ENCODE data around the gene TOMM40L. TPM values are rescaled to one million over a fixed set of nuclear protein-coding genes. Genes with fewer than 3 reads are reported as not detected.

The TOMM40L gene
- polyA plus RNA-seq, 1 donor from 2014 or later: 32.5 TPM

GRCh38 chr1:161226320-161226711 is 456 bp downstream of the TOMM40L start:
- Histone ChIP-seq H3K9me3 (ENCODE audit: low read length) (no peaks in the 10 kb centered on the region), H3K79me2 (replicated peaks; ENCODE audit: insufficient read depth, low read length) (peaks cover 2% of the 10 kb centered on the region), H3K36me3 (ENCODE audit: insufficient read depth, low read length) (no peaks in the 10 kb centered on the region), H3K4me2 (ENCODE audit: low read length) (peak overlapping the region; percentile 59), H3K9me2 (ENCODE audit: insufficient read depth, low read length) (no peaks in the 10 kb centered on the region), H3K27me3 (ENCODE audit: insufficient read depth, low read depth, low read length) (no peaks in the 10 kb centered on the region), H3F3A (ENCODE audit: insufficient read depth, low read length, poor library complexity, severe bottlenecking) (no peaks in the 10 kb centered on the region), H3K27ac (ENCODE audit: low read length) (peak overlapping the region; percentile 51), H3K4me3 (ENCODE audit: low read length) (peak overlapping the region; percentile 73), H4K20me1 (ENCODE audit: insufficient read depth) (no peaks in the 10 kb centered on the region), H2AFZ (ENCODE audit: low read depth, low read length) (peak overlapping the region; percentile 80), H3K9ac (ENCODE audit: low read length) (peak overlapping the region; percentile 79)
- no peak for TF ChIP-seq MXI1 (conservative IDR thresholded peaks at IDR 0.05; ENCODE audit: poor library complexity, severe bottlenecking)
- TF ChIP-seq REST (IDR thresholded peaks at IDR 0.05; ENCODE audit: borderline replicate concordance): peak; percentile 10

GRCh38 chr1:161226759-161227158 is 899 bp downstream of the TOMM40L start:
- peak overlapping the region; percentile 80 for H2AFZ ChIP-seq (ENCODE audit: low read depth, low read length)
- H3K9ac ChIP-seq (ENCODE audit: low read length): peak overlapping the region; percentile 79
- no peak for TF ChIP-seq TAF1 (IDR thresholded peaks at IDR 0.05; ENCODE audit: low read depth)
- no peak for TF ChIP-seq EP300 (conservative IDR thresholded peaks at IDR 0.05; ENCODE audit: poor library complexity, severe bottlenecking)
- TF ChIP-seq POLR2AphosphoS5 (IDR thresholded peaks at IDR 0.05): no peak
- no peak for TF ChIP-seq RAD21 (conservative IDR thresholded peaks at IDR 0.05)
- no peaks in the 10 kb centered on the region for H3K9me2 ChIP-seq (ENCODE audit: insufficient read depth, low read length)
- H3K27ac ChIP-seq (ENCODE audit: low read length): peak overlapping the region; percentile 51
- H3K79me2 ChIP-seq (replicated peaks; ENCODE audit: insufficient read depth, low read length): peaks cover 2% of the 10 kb centered on the region
- H3K27me3 ChIP-seq (ENCODE audit: insufficient read depth, low read depth, low read length): no peaks in the 10 kb centered on the region
- no peaks in the 10 kb centered on the region for H3K9me3 ChIP-seq (ENCODE audit: low read length)
- no peaks in the 10 kb centered on the region for H4K20me1 ChIP-seq (ENCODE audit: insufficient read depth)
- H3K36me3 ChIP-seq (ENCODE audit: insufficient read depth, low read length): no peaks in the 10 kb centered on the region
- H3K4me2 ChIP-seq (ENCODE audit: low read length): peak overlapping the region; percentile 59
- H3F3A ChIP-seq (ENCODE audit: insufficient read depth, low read length, poor library complexity, severe bottlenecking): no peaks in the 10 kb centered on the region
- H3K4me3 ChIP-seq (ENCODE audit: low read length): peak overlapping the region; percentile 73

GRCh38 chr1:161227196-161227871 is 1.5 kb downstream of the TOMM40L start:
- H3K27me3 ChIP-seq (ENCODE audit: insufficient read depth, low read depth, low read length): no peaks in the 10 kb centered on the region
- no peaks in the 10 kb centered on the region for H4K20me1 ChIP-seq (ENCODE audit: insufficient read depth)
- no peaks in the 10 kb centered on the region for H3K36me3 ChIP-seq (ENCODE audit: insufficient read depth, low read length)
- peak overlapping the region; percentile 73 for H3K4me3 ChIP-seq (ENCODE audit: low read length)
- H3K27ac ChIP-seq (ENCODE audit: low read length): no peak overlapping the region
- TF ChIP-seq CTCF (IDR thresholded peaks at IDR 0.05; ENCODE audit: poor library complexity, severe bottlenecking): peak; percentile 88
- TF ChIP-seq POLR2AphosphoS5 (IDR thresholded peaks at IDR 0.05): no peak
- TF ChIP-seq SMC3 (conservative IDR thresholded peaks at IDR 0.05; ENCODE audit: poor library complexity): peak; percentile 93
- TF ChIP-seq MXI1 (conservative IDR thresholded peaks at IDR 0.05; ENCODE audit: poor library complexity, severe bottlenecking): no peak
- no peak for TF ChIP-seq REST (IDR thresholded peaks at IDR 0.05; ENCODE audit: borderline replicate concordance)
- TF ChIP-seq EZH2 (IDR thresholded peaks at IDR 0.05; ENCODE audit: borderline replicate concordance, insufficient read depth, low read length, poor library complexity, severe bottlenecking): no peak
- TF ChIP-seq RAD21 (conservative IDR thresholded peaks at IDR 0.05): peak; percentile 78
- TF ChIP-seq EP300 (conservative IDR thresholded peaks at IDR 0.05; ENCODE audit: poor library complexity, severe bottlenecking): no peak
- no peak for TF ChIP-seq TAF1 (IDR thresholded peaks at IDR 0.05; ENCODE audit: low read depth)
- peak overlapping the region; percentile 59 for H3K4me2 ChIP-seq (ENCODE audit: low read length)
- no peaks in the 10 kb centered on the region for H3K9me3 ChIP-seq (ENCODE audit: low read length)
- peaks cover 2% of the 10 kb centered on the region for H3K79me2 ChIP-seq (replicated peaks; ENCODE audit: insufficient read depth, low read length)
- no peak overlapping the region for H2AFZ ChIP-seq (ENCODE audit: low read depth, low read length)
- H3K9ac ChIP-seq (ENCODE audit: low read length): peak overlapping the region; percentile 79
- H3K9me2 ChIP-seq (ENCODE audit: insufficient read depth, low read length): no peaks in the 10 kb centered on the region
- no peaks in the 10 kb centered on the region for H3F3A ChIP-seq (ENCODE audit: insufficient read depth, low read length, poor library complexity, severe bottlenecking)
